Tibial nerve (tissue), 4 donors: ENCODE measurements around the gene CCDC106.

ENCODE experiments used
- CTCF ChIP-seq, 5 experiments: fragments of 200-600 bp in 3 of 5; fragments of 450-650 bp in 2 of 5; sonication (generic) in 3 of 5; IDR thresholded peaks; one replicate each; pipeline ENCODE4 v1.5.1; 2016 to 2019; ENCODE audit warnings: antibody characterized with exemption in 5 of 5, mild to moderate bottlenecking in 3 of 5, moderate library complexity in 2 of 5
- EP300 ChIP-seq, 2 donors: sonication (generic); formaldehyde crosslinking; IDR thresholded peaks; one replicate each; pipeline ENCODE4 v1.6.1; 2017; ENCODE audit warnings: antibody characterized with exemption in 2 of 2, mild to moderate bottlenecking in 1 of 2

- no peak for TF ChIP-seq CTCF (IDR thresholded peaks at IDR 0.05)
- no peak for TF ChIP-seq EP300 (IDR thresholded peaks at IDR 0.05)
These were observed 25.5 kb downstream of the CCDC106 start for GRCh38 chr19:55673465-55673864.
